Natural killer cell (primary cell): ENCODE results near the gene RHEBL1. TPM values are rescaled to one million over a fixed set of nuclear protein-coding genes. Genes with fewer than 3 reads are reported as not detected.

ENCODE experiments used
- ATAC-seq, 3 donors: fragments of 150-1000 bp in 2 of 3; fragments of 200-7000 bp in 1 of 3; cut with Tn5 transposase; 1 replicate in 1 of 3; 2 replicates in 2 of 3; pipeline ENCODE4 v1.10.0; 2021; ENCODE audit warnings: mild to moderate bottlenecking in 2 of 3, moderate library complexity in 2 of 3
- DNase-seq, 2 donors: peaks; one replicate each; pipeline versions ENCODE4 v3.0.0 to v3.0.0-alpha.2; 2013 to 2021; ENCODE audit warnings: mixed read lengths in 1 of 2
- H3K27ac ChIP-seq: one replicate; pipeline ENCODE4 v1.5.1; 2013; ENCODE audit warnings: mild to moderate bottlenecking, low read length
- H3K27me3 ChIP-seq: one replicate; pipeline ENCODE4 v1.6.1; 2013; ENCODE audit warnings: low read length; ENCODE audit not compliant: control insufficient read depth, insufficient read depth
- H3K36me3 ChIP-seq: one replicate; pipeline ENCODE4 v1.6.1; 2013; ENCODE audit warnings: low read length; ENCODE audit not compliant: control insufficient read depth, insufficient read depth
- H3K4me1 ChIP-seq: one replicate; pipeline ENCODE4 v1.6.1; 2013; ENCODE audit warnings: low read length; ENCODE audit not compliant: control insufficient read depth, insufficient read depth
- H3K4me3 ChIP-seq: one replicate; pipeline ENCODE4 v1.5.1; 2013; ENCODE audit warnings: low read length
- H3K9me3 ChIP-seq: one replicate; pipeline ENCODE4 v1.6.1; 2013; ENCODE audit warnings: low read length; ENCODE audit not compliant: control insufficient read depth, insufficient read depth
- H3K27ac Mint-ChIP-seq, 2 donors: one replicate each; pipeline ENCODE4 v1.8.0; 2022; ENCODE audit warnings: mild to moderate bottlenecking in 2 of 2, mixed read lengths in 2 of 2, moderate library complexity in 1 of 2
- H3K27me3 Mint-ChIP-seq, 2 donors: one replicate each; pipeline ENCODE4 v1.8.0; 2022; ENCODE audit warnings: low read depth in 2 of 2, mixed read lengths in 2 of 2
- H3K36me3 Mint-ChIP-seq: one replicate; pipeline ENCODE4 v1.8.0; 2022; ENCODE audit warnings: mixed read lengths
- H3K4me1 Mint-ChIP-seq, 2 donors: one replicate each; pipeline ENCODE4 v1.8.0; 2022; ENCODE audit warnings: mixed read lengths in 2 of 2
- H3K4me3 Mint-ChIP-seq: one replicate; pipeline ENCODE4 v1.8.0; 2022; ENCODE audit warnings: mild to moderate bottlenecking, moderate library complexity, mixed read lengths
- H3K9me3 Mint-ChIP-seq, 2 donors: one replicate each; pipeline ENCODE4 v1.8.0; 2022; ENCODE audit warnings: mixed read lengths in 2 of 2
- WGBS: methylation state at CpG from one replicate; pipeline ENCODE4 v1.1.7; 2013; ENCODE audit warnings: missing lambda C conversion rate; ENCODE audit not compliant: insufficient coverage; 5-methylcytosine and 5-hydroxymethylcytosine counted together
- intact Hi-C: fragments of 100-400 bp; cut with micrococcal nuclease; formaldehyde crosslinking; loops from one replicate; pipeline ENCODE4 v1.14.2; 2022
- total RNA-seq, 4 donors: library from RNA; stranded (reverse); fragments of 120-200 nt in 1 of 4; gene quantifications; one replicate each; pipeline versions ENCODE4 v1.2.3 to v1.2.4, GENCODE V29; 2013 to 2022
- TF ChIP-seq, protein P1 (sequence below): fragments of 200-600 bp; IDR thresholded peaks from one replicate; pipeline ENCODE4 v1.8.0; 2022; ENCODE audit warnings: antibody characterized with exemption

RHEBL1 gene, protein sequence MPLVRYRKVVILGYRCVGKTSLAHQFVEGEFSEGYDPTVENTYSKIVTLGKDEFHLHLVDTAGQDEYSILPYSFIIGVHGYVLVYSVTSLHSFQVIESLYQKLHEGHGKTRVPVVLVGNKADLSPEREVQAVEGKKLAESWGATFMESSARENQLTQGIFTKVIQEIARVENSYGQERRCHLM
- 10 to 100 TPM in 2 of 3 donors, 1 to 10 TPM in 1; 6.3 to 11.6 (median 11.1) TPM for total RNA-seq
- total RNA-seq (2013) = 7.0 TPM

DNA sequence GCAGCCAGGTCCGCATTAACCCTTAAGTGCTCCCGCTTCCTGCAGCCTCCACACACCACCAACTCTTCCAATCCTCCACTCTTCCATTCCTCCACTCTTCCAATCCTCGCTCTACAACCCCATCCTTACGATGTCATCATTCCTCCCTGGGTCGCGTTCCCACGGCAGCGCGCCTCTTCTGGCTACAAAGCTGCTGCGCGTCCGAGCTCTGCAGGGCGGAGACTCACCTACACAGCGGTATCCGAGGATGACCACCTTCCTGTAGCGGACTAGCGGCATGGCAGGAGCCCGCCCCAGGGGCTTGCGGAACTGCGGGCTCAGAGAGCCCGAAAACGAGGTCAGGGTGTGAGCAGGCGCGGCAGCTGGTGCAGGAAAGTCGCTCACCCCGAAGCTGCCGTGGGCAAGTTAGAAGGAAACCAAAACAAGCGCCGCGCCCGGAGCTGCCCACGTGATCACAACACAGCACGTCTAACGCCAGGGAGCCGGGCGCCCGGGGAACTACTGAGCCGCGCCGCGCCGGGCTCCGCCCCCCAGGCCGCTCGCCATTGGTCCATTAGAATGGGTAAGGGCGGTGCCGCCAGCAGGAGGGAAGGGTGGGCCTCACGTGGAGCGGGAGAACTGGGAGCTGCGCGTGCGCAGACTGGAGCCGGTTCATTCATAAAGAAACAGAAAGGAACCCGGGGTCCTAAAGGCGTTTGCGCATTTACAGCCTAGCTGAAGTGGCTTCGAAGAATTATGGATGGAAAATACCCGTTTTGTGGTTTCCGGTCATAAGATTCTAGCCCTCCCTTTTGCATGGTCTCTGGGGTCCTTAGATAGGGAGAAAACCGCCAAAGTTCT is at the start of gene RHEBL1:
RHEBL1 (minus strand) TSS at position 473 of the 840 bp plus-strand sequence; CDS start at position 279, 194 bp downstream.
- Mint-ChIP-seq H3K9me3 (no peaks in the 10 kb centered on the region), H3K4me3 (peak within 1 kb of the TSS; percentile 99), H3K4me1 (peaks cover 11 to 18% of the 10 kb centered on the region in 2 donors), H3K27ac (peak within 1 kb of the TSS; percentile 97 to 98), H3K36me3 (no peaks in the 10 kb centered on the region), H3K27me3 (no peaks in the 10 kb centered on the region)
- WGBS = under 1% methylated on average over 60 of the region's 60 CpGs
- ATAC-seq (peak; percentile 97 to 100 (median 99)), DNase-seq (peak; percentile 97 to 99)
- H3K27ac ChIP-seq = peak within 1 kb of the TSS; percentile 84
- H3K4me1 ChIP-seq = peaks cover 15% of the 10 kb centered on the region
- peak within 1 kb of the TSS; percentile 83 for H3K4me3 ChIP-seq
- H3K27me3 ChIP-seq = no peaks in the 10 kb centered on the region
- TF ChIP-seq, protein P1, sequence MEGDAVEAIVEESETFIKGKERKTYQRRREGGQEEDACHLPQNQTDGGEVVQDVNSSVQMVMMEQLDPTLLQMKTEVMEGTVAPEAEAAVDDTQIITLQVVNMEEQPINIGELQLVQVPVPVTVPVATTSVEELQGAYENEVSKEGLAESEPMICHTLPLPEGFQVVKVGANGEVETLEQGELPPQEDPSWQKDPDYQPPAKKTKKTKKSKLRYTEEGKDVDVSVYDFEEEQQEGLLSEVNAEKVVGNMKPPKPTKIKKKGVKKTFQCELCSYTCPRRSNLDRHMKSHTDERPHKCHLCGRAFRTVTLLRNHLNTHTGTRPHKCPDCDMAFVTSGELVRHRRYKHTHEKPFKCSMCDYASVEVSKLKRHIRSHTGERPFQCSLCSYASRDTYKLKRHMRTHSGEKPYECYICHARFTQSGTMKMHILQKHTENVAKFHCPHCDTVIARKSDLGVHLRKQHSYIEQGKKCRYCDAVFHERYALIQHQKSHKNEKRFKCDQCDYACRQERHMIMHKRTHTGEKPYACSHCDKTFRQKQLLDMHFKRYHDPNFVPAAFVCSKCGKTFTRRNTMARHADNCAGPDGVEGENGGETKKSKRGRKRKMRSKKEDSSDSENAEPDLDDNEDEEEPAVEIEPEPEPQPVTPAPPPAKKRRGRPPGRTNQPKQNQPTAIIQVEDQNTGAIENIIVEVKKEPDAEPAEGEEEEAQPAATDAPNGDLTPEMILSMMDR = no peak
- H3K9me3 ChIP-seq = no peaks in the 10 kb centered on the region
- peaks cover 2% of the 10 kb centered on the region for H3K36me3 ChIP-seq
- intact Hi-C loops = loop anchor here (1.0 to 5.0 kb wide), 3 partner anchors 9 to 118 kb away; partner anchors contain the start of genes KMT2D, TUBA1A and TUBA1B

DNA sequence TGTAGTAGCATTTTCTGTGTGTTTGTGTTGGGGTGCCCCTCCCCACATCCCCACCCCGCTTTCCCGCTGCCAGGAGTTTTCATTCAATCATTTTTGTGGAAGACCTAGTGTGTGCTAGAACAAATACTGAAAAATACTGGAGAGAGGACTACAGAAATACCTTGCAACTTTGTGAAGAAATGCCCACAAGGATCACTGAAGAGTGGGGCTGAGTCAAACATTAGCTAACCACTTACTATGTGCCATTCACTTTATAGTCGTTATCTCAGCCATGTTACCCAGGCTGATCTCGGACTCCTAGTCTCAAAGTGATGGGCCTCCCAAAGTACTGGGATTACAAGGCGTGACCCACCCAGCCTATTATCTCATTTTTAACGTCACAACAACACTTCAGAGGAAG is 41.4 kb upstream of the RHEBL1 start:
- Histone ChIP-seq H3K27ac (peak overlapping the region; percentile 64), H3K27me3 (no peaks in the 10 kb centered on the region), H3K36me3 (peaks cover 4% of the 10 kb centered on the region), H3K9me3 (no peaks in the 10 kb centered on the region), H3K4me1 (peaks cover 24% of the 10 kb centered on the region), H3K4me3 (peak overlapping the region; percentile 4)
- Mint-ChIP-seq H3K9me3 (no peaks in the 10 kb centered on the region), H3K27me3 (no peaks in the 10 kb centered on the region), H3K36me3 (no peaks in the 10 kb centered on the region), H3K4me1 (peaks cover 28 to 36% of the 10 kb centered on the region in 2 donors), H3K4me3 (peak overlapping the region; percentile 100), H3K27ac (peak overlapping the region; percentile 98)
- TF ChIP-seq, protein P1 = no peak
- ATAC-seq = no peak
- DNase-seq = no peak
- 69% methylated on average over 4 of the region's 6 CpGs for WGBS
- intact Hi-C loops = loop anchor here (2.0 to 5.0 kb wide), 2 partner anchors 22 to 49 kb away; partner anchors contain the start of gene KMT2D

DNA sequence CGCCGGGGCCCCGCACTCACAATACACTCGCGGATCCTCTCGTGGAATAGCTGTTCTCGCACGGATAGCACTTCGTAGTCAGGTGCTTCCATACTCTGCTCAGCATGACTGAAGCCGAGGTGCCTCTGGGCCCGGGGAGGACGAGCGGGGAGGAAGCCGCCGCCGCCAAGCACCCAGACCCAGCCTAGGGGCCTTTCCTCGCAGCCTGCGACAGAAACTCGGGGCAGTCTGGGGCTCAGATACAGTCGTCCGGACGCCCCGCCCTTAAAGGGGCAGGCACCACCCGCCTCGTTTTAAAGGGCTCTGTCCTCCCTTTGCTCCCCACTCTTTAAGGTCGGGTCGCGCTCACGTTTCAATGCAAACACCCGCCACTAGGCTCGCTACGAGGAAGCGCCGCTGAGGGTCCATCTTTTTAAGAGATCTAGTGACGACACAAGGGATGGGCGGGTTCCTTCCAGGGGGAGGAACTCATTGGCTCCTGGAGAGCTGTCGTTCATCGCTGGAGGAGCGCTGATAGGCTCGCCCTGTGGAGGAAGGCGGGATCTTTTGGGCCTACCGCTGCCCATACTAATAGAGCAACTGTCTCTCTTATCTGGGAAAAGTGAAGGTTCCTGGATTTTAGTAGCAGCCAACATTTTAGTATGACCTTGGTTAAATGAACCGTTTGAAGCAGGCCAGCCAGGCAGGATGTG is 40.8 kb upstream of the RHEBL1 start, which contains the start of gene LMBR1L:
LMBR1L (minus strand) TSS at position 384 of the 692 bp plus-strand sequence; CDS start at position 92, 292 bp downstream.
- TF ChIP-seq, protein P1 = peak; percentile 44
- Mint-ChIP-seq H3K27me3 (no peaks in the 10 kb centered on the region), H3K27ac (peak within 1 kb of the TSS; percentile 98), H3K9me3 (no peaks in the 10 kb centered on the region), H3K4me3 (peak within 1 kb of the TSS; percentile 100), H3K36me3 (no peaks in the 10 kb centered on the region), H3K4me1 (peaks cover 28 to 42% of the 10 kb centered on the region in 2 donors)
- peaks cover 24% of the 10 kb centered on the region for H3K4me1 ChIP-seq
- WGBS = 0% methylated on average over 43 of the region's 43 CpGs
- peaks cover 6% of the 10 kb centered on the region for H3K36me3 ChIP-seq
- peak within 1 kb of the TSS; percentile 96 for H3K4me3 ChIP-seq
- no peaks in the 10 kb centered on the region for H3K27me3 ChIP-seq
- peak; percentile 91 to 98 (median 91) for ATAC-seq
- peak; percentile 94 to 99 for DNase-seq
- intact Hi-C loops = loop anchor here (1.0 to 5.0 kb wide), 3 partner anchors 20 to 48 kb away; partner anchors contain the start of gene KMT2D
- no peaks in the 10 kb centered on the region for H3K9me3 ChIP-seq
- peak within 1 kb of the TSS; percentile 94 for H3K27ac ChIP-seq
